ENCODE measurements around the gene QDPR. TPM values are rescaled to one million over a fixed set of nuclear protein-coding genes. Genes with fewer than 3 reads are reported as not detected.

Gene QDPR
- total and polyA plus RNA-seq, 9 donors: 7.3 to 49.9 (median 26.1) TPM

GRCh38 chr4:17511051-17511450, 839 bp downstream of the QDPR start:
- peak; percentile 27 to 54 (median 39) for DNase-seq
- H3K27ac ChIP-seq: peak overlapping the region in 1 of 2 donors; percentile 40
- intact Hi-C loops (cut with DNase I): no loop called here

GRCh38 chr4:17510582-17510981, 1.3 kb downstream of the QDPR start:
- H3K27me3 ChIP-seq: no peaks in the 10 kb centered on the region
- peak overlapping the region; percentile 83 for H3K4me3 ChIP-seq
- H3K9me3 ChIP-seq: no peaks in the 10 kb centered on the region
- H3K36me3 ChIP-seq: no peaks in the 10 kb centered on the region
- 85 to 93% (median 89%) methylated on average over 3 of the region's 3 CpGs for WGBS, 3 donors
- intact Hi-C loops (cut with DNase I): no loop called here
- DNase-seq: no peak
- H3K4me1 ChIP-seq (ENCODE audit: insufficient read depth): peaks cover 2% of the 10 kb centered on the region
- H3K27ac ChIP-seq: peak overlapping the region in 1 of 2 donors; percentile 40
- no peak for TF ChIP-seq CTCF (IDR thresholded peaks at IDR 0.05)
- no peak for TF ChIP-seq EP300 (IDR thresholded peaks at IDR 0.05)
- no peak for TF ChIP-seq POLR2A (IDR thresholded peaks at IDR 0.05)

More at GRCh38 chr4:17511051-17511450, 839 bp downstream of the QDPR start:
- H3K27me3 ChIP-seq: no peaks in the 10 kb centered on the region
- TF ChIP-seq POLR2A (IDR thresholded peaks at IDR 0.05) (no peak), CTCF (IDR thresholded peaks at IDR 0.05) (no peak), EP300 (IDR thresholded peaks at IDR 0.05) (no peak)
- peak overlapping the region; percentile 83 for H3K4me3 ChIP-seq
- H3K9me3 ChIP-seq: no peaks in the 10 kb centered on the region
- H3K36me3 ChIP-seq: no peaks in the 10 kb centered on the region
- peaks cover 2% of the 10 kb centered on the region for H3K4me1 ChIP-seq (ENCODE audit: insufficient read depth)
- WGBS, 3 donors: 5 to 8% (median 7%) methylated on average over 9 of the region's 9 CpGs

GRCh38 chr4:17504081-17504480, 7.8 kb downstream of the QDPR start:
- no peaks in the 10 kb centered on the region for H3K4me1 ChIP-seq (ENCODE audit: insufficient read depth)
- H3K27ac ChIP-seq: no peak overlapping the region
- no peaks in the 10 kb centered on the region for H3K27me3 ChIP-seq
- no peak for DNase-seq
- 91 to 94% (median 92%) methylated on average over 7 of the region's 7 CpGs for WGBS, 3 donors
- H3K4me3 ChIP-seq: no peak overlapping the region
- intact Hi-C loops (cut with DNase I): no loop called here
- H3K9me3 ChIP-seq: no peaks in the 10 kb centered on the region
- no peaks in the 10 kb centered on the region for H3K36me3 ChIP-seq
- TF ChIP-seq CTCF (IDR thresholded peaks at IDR 0.05): no peak
- no peak for TF ChIP-seq POLR2A (IDR thresholded peaks at IDR 0.05)
- TF ChIP-seq EP300 (IDR thresholded peaks at IDR 0.05): no peak

- intact Hi-C loops (cut with DNase I): no loop called here
- WGBS, 3 donors: 91 to 93% (median 92%) methylated on average over 3 of the region's 3 CpGs
- Histone ChIP-seq H3K9me3 (no peaks in the 10 kb centered on the region), H3K4me3 (no peak overlapping the region), H3K27me3 (no peaks in the 10 kb centered on the region), H3K4me1 (ENCODE audit: insufficient read depth) (peaks cover 1% of the 10 kb centered on the region), H3K27ac (no peak overlapping the region), H3K36me3 (no peaks in the 10 kb centered on the region)
- no peak for DNase-seq
- no peak for TF ChIP-seq POLR2A (IDR thresholded peaks at IDR 0.05)
- no peak for TF ChIP-seq CTCF (IDR thresholded peaks at IDR 0.05)
- TF ChIP-seq EP300 (IDR thresholded peaks at IDR 0.05): no peak
Measured at GRCh38 chr4:17502756-17503155, 9.1 kb downstream of the QDPR start.

Data from ovary (tissue), 9 donors.